22Rv1 (cell line): ENCODE results near the gene GRPEL1.

Experiments used
- H3K27ac ChIP-seq: fragments of 450-650 bp; 2 replicates; pipeline ENCODE4 v1.5.1; 2017
- ZFX ChIP-seq: fragments of 450-650 bp; IDR thresholded peaks from 2 replicates; pipeline ENCODE4 v1.6.1; 2017; ENCODE audit warnings: antibody characterized with exemption, borderline replicate concordance
- TF ChIP-seq, protein P1 (sequence below): fragments of 450-650 bp; IDR thresholded peaks from 2 replicates; pipeline ENCODE4 v1.5.1; 2017; ENCODE audit warnings: mild to moderate bottlenecking

The GRPEL1 gene

DNA sequence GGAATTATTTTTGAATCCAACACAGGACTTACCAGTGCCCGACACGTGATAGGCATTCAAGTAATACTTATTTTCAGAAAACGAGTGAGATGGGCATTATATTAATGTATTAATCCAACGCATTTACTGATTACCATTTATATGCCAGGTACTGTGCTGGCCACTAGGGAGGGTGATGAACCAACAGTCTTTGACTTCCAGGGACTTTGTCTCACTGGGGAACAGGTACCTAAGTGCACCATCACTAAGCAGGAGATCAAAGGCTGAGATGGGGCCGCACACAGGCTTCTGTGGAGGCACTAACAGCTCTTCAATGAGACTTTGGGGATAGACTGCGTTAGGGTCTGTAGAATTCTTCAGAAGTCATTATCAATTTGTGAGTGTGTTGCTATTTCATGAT lies 30.4 kb downstream of the GRPEL1 start:
- H3K27ac ChIP-seq = no peak overlapping the region
- TF ChIP-seq, protein P1, sequence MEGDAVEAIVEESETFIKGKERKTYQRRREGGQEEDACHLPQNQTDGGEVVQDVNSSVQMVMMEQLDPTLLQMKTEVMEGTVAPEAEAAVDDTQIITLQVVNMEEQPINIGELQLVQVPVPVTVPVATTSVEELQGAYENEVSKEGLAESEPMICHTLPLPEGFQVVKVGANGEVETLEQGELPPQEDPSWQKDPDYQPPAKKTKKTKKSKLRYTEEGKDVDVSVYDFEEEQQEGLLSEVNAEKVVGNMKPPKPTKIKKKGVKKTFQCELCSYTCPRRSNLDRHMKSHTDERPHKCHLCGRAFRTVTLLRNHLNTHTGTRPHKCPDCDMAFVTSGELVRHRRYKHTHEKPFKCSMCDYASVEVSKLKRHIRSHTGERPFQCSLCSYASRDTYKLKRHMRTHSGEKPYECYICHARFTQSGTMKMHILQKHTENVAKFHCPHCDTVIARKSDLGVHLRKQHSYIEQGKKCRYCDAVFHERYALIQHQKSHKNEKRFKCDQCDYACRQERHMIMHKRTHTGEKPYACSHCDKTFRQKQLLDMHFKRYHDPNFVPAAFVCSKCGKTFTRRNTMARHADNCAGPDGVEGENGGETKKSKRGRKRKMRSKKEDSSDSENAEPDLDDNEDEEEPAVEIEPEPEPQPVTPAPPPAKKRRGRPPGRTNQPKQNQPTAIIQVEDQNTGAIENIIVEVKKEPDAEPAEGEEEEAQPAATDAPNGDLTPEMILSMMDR = peak; percentile 25
- no peak for TF ChIP-seq ZFX

DNA sequence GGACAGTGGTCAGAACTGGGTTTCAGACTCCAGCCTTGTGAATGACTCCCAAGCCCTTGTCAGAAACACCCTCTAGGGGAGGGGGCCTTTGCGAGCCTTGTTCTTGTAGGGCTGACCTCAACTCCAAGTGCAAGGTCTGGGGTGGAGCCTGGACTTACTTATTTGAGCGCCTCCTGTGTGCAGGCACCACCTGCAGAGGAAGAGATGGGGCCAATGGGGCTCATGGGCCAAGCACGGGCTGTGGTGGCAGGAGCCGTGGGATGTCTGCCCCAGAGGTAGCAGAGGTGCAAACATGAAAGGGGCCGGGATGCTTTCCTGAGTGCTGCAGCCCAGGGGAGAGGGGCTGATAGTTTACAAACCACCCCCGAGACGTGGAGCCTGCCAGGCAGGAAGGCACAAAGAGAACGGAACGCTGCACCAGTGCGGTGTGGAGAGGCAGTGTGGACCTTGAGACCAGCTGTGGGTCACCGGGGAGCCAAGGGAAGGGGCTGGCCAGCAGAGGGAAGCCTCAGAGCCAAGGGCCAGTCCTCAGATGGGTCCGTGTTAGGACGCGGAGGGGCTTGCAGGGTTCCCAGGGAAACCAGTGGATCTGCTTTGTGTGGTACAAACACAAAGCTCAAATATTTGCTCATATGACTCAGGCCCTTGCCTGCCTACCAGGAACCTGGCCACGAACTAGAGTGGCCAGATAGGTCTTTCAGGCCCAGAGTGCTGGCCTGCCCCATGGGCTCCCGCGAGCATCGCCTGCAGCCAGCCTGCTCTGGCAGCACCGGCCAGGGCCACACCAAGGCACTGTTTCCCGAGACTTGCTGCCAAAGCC lies 33.4 kb downstream of the GRPEL1 start:
- peak overlapping the region; percentile 59 for H3K27ac ChIP-seq
- TF ChIP-seq ZFX = no peak
- TF ChIP-seq, protein P1 = no peak

DNA sequence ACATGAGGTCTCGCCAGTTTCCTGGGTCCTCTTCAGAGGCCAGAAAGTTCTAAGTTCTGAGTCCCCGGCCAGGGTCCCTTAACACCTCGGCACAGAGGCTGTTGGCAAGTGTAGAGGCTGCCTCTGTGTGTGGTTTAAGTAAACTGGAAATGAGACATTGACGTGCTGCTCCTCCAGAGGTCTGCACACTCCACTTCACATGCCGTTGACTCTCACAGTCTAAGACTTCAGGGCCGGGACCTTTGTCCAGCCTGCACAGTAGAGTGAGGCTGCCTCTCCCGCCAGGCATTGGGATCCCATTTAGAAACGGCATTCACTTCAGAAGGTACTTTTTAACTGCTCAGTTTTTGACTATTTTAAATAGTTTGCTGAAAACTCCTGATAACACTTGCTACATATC lies 35.3 kb downstream of the GRPEL1 start:
- H3K27ac ChIP-seq = no peak overlapping the region
- no peak for TF ChIP-seq ZFX
- TF ChIP-seq, protein P1 = no peak

DNA sequence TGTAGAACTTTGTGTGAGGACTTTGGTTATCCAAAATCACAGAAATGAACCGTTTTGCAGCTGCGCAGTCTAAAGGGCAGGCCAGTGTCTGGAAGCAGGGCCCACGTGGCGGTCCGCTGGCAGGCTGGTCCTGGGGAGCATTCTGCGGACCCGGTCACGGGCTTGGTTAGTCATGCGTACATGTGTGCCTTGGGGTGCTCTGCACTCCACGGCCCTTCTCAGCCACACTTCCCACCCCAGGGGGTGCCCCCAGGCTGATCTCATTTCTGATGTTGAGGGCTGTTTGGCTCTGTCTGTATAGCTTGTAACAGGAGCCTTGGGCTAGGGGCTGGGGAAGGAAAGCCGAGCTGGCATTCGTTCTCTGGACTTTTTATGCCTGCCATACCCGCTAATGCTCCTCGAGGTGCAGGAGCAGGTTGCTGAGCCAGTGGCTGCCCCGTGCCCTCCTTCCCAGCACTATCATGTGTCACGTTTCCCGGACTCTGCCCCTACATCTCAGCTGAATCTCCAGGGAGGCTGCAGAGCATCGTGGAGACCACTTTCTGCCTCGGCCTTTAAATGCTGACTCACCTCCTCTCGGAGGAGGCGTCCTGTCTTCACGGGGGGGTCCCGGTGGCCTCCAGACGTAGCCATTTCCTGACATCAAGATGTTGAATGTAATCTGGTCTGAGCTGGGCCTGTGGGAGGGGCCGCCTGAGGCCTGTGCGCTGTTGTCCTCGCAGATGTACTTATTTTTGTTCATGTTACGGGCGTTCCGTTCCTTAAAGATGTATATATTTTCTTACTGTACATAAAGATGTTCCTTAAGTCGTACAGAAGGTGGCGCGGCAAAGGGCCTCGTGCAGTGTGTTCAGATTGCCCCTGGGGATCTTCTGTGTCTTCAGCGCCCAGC lies 36.1 kb downstream of the GRPEL1 start:
- no peak for TF ChIP-seq ZFX
- TF ChIP-seq, protein P1 = no peak
- no peak overlapping the region for H3K27ac ChIP-seq

DNA sequence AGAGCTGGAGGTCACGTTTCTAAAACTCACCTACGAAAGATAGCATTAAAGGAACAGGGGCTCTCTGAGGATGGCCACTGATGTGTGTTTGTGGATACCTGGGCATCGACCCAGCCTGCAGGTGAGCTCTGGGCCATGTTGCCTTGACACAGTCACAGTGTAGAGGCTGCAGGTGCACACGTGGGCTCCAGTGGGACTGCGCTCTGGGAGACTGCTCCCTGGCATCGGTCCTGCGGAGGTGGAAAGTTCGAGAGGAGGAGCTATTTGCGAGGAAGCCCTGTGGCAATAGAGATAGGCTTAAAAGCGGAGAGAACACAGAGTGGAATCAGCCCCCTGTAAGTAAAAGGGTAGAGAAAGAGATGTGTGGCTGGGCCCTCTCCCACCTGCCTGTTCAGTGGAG lies 37.0 kb downstream of the GRPEL1 start:
- no peak for TF ChIP-seq ZFX
- TF ChIP-seq, protein P1 = no peak
- no peak overlapping the region for H3K27ac ChIP-seq

DNA sequence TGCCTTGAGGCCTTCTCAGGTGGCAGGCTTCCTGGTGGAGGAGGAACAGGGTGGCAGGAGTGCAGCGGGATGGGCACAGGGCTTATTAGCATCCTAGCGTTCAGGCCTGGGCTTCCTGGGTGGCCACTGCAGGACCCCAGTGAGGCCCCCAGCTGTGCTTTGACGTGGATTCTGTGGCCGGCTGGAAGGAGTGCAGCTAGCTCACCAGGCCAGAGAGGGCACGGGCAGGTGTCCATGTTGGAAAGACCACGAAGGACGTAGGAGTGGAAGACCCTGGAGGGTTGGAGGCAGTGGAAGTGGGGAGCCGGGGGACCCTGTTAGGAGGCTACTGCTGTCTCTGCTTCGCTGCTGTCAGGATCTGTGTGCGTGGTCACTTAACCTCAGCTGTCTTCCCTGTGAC lies 37.9 kb downstream of the GRPEL1 start:
- H3K27ac ChIP-seq = no peak overlapping the region
- TF ChIP-seq, protein P1 = no peak
- no peak for TF ChIP-seq ZFX
